ENCODE data around the gene ZNF148.
A peak's percentile ranks its signal among the peaks of the same experiment; 100 is the strongest.

The ZNF148 gene

DNA sequence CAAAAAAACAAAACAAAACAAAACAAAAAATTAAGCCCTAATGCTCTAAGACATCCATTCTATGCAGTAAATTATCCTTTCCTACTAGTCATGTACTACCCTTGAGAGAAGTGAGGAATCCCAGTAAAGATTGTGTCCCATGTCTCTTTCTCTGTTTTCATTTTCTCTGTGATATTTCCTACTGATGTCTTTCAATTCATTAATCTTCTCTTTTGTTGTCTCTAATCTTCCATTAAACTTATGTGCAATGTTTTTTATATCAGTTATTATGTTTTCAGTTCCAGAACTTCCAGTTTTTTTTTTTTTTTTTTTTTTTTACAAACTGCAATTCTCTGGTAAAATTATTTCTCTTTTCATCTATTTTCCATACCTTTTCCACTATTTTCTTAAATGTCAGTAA, 118.5 kb downstream of the ZNF148 start:
- in situ Hi-C loops (cut with HindIII; ENCODE audit: low pct_ligation_motif_present, low pct_unique_long_range_greater_than_20kb, low sequenced_read_pairs), result no loop called here
- no peak for DNase-seq

- no peak for DNase-seq
- in situ Hi-C loops (cut with HindIII; ENCODE audit: low pct_ligation_motif_present, low pct_unique_long_range_greater_than_20kb, low sequenced_read_pairs), result no loop called here
These were observed 124.2 kb downstream of the ZNF148 start for GRCh38 chr3:125250973-125251372.

GRCh38 chr3:125246237-125246636, 128.9 kb downstream of the ZNF148 start:
- in situ Hi-C loops (cut with HindIII; ENCODE audit: low pct_ligation_motif_present, low pct_unique_long_range_greater_than_20kb, low sequenced_read_pairs), result no loop called here
- no peak for DNase-seq

- no peak for DNase-seq
- in situ Hi-C loops (cut with HindIII; ENCODE audit: low pct_ligation_motif_present, low pct_unique_long_range_greater_than_20kb, low sequenced_read_pairs), result no loop called here
These were observed 129.6 kb downstream of the ZNF148 start for GRCh38 chr3:125245521-125245920.

DNA sequence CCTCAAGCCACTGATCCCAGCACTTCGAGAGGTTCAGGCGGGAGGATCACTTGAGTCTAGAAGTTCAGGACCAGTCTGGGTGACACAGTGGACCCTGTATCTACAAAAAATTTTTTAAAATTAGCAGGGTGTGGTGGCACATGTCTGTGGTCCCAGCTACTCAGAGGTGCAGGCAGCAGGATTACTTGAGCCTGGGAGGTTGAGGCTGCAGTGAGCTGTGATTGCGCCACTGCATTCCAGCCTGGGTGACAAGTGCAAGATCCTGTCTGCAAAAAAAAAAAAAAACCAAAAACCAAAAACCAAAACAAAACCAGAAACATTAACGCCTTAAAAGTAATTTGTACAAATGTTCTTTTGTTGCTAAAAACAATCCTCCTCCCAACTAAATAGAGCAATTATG, 134.6 kb downstream of the ZNF148 start:
- in situ Hi-C loops (cut with HindIII; ENCODE audit: low pct_ligation_motif_present, low pct_unique_long_range_greater_than_20kb, low sequenced_read_pairs), result no loop called here
- no peak for DNase-seq

- in situ Hi-C loops (cut with HindIII; ENCODE audit: low pct_ligation_motif_present, low pct_unique_long_range_greater_than_20kb, low sequenced_read_pairs), result no loop called here
These were observed 135.9 kb downstream of the ZNF148 start for GRCh38 chr3:125239266-125239665.

DNA sequence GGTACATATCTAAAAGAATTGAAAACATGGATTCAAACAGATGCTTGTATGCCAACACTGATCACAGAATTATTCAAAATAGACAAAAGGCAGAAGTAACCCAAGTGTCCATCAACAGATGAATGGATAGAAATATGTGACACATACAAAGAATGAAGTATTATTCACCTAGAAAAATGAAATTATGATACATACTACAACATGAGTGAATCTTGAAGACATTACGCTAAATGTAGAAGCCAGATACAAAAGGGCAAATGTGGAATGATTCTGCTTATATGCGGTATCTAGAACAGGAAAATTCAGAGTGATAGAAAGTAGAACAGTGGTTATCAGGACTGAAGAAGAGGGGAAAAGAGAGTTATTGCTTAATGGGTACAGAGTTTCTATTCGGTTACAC, 136.4 kb downstream of the ZNF148 start:
- DNase-seq, result no peak
- in situ Hi-C loops (cut with HindIII; ENCODE audit: low pct_ligation_motif_present, low pct_unique_long_range_greater_than_20kb, low sequenced_read_pairs), result no loop called here

More at GRCh38 chr3:125239266-125239665, 135.9 kb downstream of the ZNF148 start:
- DNase-seq, result no peak

DNA sequence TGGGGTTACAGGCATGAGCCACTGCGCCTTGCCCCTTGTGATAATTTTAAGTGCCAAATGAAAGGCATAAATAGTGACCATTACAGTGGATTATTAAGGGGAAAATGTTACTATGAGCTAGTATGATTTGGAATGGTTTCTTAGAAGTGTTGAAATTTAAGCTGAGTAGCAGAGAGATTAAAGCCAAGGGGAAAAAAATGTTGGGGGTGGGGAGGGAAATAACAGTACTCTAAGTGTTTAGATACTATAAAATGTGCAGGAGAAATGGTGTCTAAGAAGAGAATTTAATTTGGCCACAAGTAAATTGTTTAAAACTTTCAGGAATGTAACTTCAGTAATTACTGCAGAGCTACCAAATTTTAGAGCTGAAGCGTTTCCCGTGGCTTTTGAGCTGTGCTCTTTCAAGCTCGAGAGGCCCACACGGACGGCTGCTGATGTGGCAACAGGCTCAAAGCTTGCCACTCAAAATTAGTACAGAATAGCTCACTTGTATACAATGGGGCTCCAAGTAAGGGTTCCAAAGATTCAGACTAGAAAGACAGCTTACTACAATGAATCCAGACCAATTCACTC, 138.7 kb downstream of the ZNF148 start:
- DNase-seq, result no peak
- in situ Hi-C loops (cut with HindIII; ENCODE audit: low pct_ligation_motif_present, low pct_unique_long_range_greater_than_20kb, low sequenced_read_pairs), result no loop called here

GRCh38 chr3:125234831-125235230, 140.3 kb downstream of the ZNF148 start:
- in situ Hi-C loops (cut with HindIII; ENCODE audit: low pct_ligation_motif_present, low pct_unique_long_range_greater_than_20kb, low sequenced_read_pairs), result no loop called here
- DNase-seq, result no peak

- in situ Hi-C loops (cut with HindIII; ENCODE audit: low pct_ligation_motif_present, low pct_unique_long_range_greater_than_20kb, low sequenced_read_pairs), result no loop called here
These were observed 142.7 kb downstream of the ZNF148 start for GRCh38 chr3:125232401-125232800.

DNA sequence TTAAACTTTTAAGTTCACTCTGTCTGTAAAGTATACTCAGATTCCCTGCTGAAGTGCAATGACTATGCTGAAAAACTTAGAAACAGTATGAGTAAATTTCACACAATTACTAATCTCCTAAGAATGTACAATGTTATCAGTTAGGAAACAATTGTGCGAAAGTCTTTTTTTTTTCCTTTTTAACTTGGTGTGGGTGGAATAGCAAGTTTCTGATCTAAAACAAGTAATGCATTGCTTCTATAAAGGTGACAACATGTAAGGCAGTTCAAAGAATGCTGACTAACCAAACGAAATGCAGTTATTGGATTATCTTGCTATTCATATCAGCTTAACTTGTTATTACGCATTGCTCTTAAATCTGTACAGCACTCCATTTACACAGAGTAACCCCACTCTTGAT, 143.2 kb downstream of the ZNF148 start:
- DNase-seq, result peak; percentile 27
- in situ Hi-C loops (cut with HindIII; ENCODE audit: low pct_ligation_motif_present, low pct_unique_long_range_greater_than_20kb, low sequenced_read_pairs), result no loop called here

More at GRCh38 chr3:125232401-125232800, 142.7 kb downstream of the ZNF148 start:
- no peak for DNase-seq

- DNase-seq, result no peak
- in situ Hi-C loops (cut with HindIII; ENCODE audit: low pct_ligation_motif_present, low pct_unique_long_range_greater_than_20kb, low sequenced_read_pairs), result no loop called here
These were observed 145.4 kb downstream of the ZNF148 start for GRCh38 chr3:125229707-125230106.

- in situ Hi-C loops (cut with HindIII; ENCODE audit: low pct_ligation_motif_present, low pct_unique_long_range_greater_than_20kb, low sequenced_read_pairs), result no loop called here
- no peak for DNase-seq
These were observed 146.0 kb downstream of the ZNF148 start for GRCh38 chr3:125229168-125229567.

DNA sequence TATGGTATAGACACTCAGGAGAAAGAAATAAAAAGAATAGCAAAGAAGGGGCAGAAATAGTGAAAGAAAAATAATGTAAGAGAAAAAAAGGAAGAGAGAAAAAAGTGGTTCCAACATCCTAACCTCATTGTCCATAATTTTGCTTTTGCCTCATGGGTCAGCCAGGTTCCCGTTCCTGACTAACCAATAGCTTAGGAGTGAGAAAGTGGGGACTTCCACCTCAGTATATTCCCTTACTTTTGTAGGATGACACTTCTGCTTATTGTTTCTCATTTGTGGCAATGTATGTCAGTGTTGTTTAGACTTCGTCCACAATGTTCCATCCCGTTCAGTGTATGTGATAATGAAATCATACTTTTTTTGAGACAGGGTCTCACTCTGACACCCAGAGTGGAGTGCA, 153.3 kb downstream of the ZNF148 start:
- in situ Hi-C loops (cut with HindIII; ENCODE audit: low pct_ligation_motif_present, low pct_unique_long_range_greater_than_20kb, low sequenced_read_pairs), result no loop called here
- DNase-seq, result no peak

DNA sequence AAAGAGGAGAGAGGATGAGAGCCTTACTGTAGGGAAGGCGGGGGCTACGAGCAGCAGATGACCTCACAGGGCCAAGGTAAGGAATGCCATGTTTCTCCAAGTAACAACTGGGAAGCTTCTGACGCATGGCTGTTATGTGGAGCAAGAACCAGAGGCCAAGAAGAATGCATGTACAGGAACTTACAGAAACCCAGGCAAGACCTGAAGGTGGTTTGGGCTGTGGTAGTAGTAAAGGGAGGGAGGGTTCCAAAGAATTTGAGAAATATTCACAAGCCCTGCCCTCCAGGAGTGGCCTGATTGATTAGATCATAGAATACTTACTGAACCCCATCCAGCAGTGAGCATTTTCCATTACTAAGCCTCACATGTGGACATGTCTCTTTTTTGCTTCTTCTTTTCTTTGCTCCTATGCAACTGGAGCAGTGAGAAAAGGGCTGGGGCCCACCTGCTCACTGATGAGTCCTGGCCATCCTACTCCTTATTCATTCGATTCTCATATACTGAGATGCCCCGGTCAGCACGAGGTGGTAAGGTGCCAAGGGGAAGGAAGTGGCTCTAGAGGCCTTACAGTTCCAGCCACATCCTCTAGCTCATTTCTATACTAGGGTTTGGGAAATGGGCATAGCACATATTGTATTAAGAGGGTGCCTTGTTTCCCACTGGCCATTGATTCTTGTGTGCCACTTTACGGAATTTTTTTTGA, 154.2 kb downstream of the ZNF148 start:
- in situ Hi-C loops (cut with HindIII; ENCODE audit: low pct_ligation_motif_present, low pct_unique_long_range_greater_than_20kb, low sequenced_read_pairs), result no loop called here
- DNase-seq, result no peak

DNA sequence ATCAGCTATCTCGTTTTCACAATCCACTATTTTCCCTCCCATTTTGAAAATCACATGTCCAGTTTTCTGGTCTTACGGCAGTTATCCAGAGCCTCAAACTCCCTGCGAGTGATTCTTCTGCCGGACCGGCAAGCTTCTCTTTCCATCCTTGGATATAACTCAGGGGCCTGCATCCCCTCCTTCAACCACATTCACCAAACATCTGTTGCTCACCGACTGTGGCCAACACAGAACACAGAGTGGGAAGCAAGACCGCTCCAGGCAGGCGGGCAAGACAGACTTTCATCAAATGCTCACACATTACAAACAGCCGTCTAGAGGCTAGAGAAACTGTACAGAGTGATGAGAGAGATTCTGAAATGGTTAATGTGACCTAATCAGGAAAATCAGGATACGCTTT, 154.9 kb downstream of the ZNF148 start:
- in situ Hi-C loops (cut with HindIII; ENCODE audit: low pct_ligation_motif_present, low pct_unique_long_range_greater_than_20kb, low sequenced_read_pairs), result no loop called here
- no peak for DNase-seq

DNA sequence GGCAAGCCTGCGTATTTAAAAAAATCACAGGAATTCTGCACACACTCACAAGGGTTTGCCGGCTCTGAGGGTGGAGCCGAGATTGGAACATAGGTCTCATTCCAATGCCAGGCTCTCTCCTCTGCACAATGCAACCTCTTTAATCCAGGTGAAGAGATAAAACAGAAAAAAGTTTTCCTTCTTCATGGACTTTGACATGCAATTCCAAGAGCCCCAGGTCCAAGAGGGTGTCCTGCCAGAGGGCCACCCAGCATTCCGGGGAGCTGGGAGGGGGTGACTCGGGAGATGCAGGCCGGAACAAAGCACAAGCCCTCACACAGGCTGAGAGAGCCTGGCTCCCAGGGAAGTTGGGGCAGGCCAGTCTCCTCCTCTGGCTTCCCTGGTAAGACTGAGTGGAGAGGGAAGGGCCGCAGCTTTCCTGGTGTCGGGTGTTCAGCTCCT, 155.8 kb downstream of the ZNF148 start:
- in situ Hi-C loops (cut with HindIII; ENCODE audit: low pct_ligation_motif_present, low pct_unique_long_range_greater_than_20kb, low sequenced_read_pairs), result no loop called here
- no peak for DNase-seq

DNA sequence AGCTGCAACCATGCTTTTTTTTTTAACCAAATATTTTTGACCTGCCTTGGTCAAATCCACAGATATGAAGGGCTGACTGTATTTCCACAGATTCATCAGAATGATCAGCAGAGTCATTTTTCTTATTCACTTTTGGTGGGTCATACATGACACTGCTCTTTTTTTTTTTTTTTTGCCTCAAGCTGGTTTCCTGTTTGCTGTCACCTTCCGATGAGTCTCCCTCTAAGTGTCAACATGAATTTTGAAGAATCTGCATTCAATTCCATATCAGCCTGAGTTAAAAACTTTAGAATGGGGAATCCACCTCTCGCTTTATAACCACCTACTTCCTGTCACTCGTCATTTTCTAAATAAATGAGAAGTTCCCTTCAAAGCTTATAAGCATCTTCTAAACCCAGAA, 160.4 kb downstream of the ZNF148 start:
- no peak for DNase-seq
- in situ Hi-C loops (cut with HindIII; ENCODE audit: low pct_ligation_motif_present, low pct_unique_long_range_greater_than_20kb, low sequenced_read_pairs), result no loop called here

GRCh38 chr3:125213946-125214542, 161.1 kb downstream of the ZNF148 start:
- in situ Hi-C loops (cut with HindIII; ENCODE audit: low pct_ligation_motif_present, low pct_unique_long_range_greater_than_20kb, low sequenced_read_pairs), result no loop called here

DNA sequence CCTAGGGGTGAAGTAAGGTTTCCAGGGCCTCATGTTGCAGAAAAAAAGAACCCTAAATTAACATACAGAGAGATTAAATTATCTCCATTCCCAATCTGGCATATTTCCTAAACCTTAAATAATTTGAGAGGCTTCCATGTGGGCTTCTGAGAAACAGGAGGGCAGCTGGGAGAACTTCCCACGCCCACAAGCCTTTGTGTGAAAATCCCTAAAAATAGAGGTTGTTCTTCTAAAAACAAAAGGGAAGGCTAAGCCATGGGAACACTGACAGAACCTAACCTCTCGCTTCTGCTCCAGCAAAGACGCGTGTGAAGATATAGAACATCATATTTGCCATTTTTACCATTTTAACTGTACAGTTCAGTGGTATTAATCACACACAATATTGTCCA, 161.8 kb downstream of the ZNF148 start:
- DNase-seq, result no peak
- in situ Hi-C loops (cut with HindIII; ENCODE audit: low pct_ligation_motif_present, low pct_unique_long_range_greater_than_20kb, low sequenced_read_pairs), result no loop called here

More at GRCh38 chr3:125213946-125214542, 161.1 kb downstream of the ZNF148 start:
- peak; percentile 12 for DNase-seq

Data from ACHN (cell line).